WTC11 (cell line): ENCODE results near the gene AGPAT4. TPM values are rescaled to one million over a fixed set of nuclear protein-coding genes. Genes with fewer than 3 reads are reported as not detected.
A peak's percentile ranks its signal among the peaks of the same experiment; 100 is the strongest.

Experiments
- ATAC-seq: fragments of 200-7000 bp; cut with Tn5 transposase; 2 replicates; pipeline ENCODE4 v1.10.0; 2021; ENCODE audit warnings: mild to moderate bottlenecking, moderate library complexity
- CTCF ChIA-PET: fragments of 300-600 bp; sonication (Branson Sonifier 250); formaldehyde crosslinking; loops from one replicate; lab custom pipeline; 2021; ENCODE audit warnings: antibody characterized with exemption; lab: Charles Lee
- POLR2A ChIA-PET: fragments of 350-600 bp; sonication (Branson Sonifier 250); formaldehyde crosslinking; loops from one replicate; lab custom pipeline; 2021; ENCODE audit warnings: antibody characterized with exemption; lab: Charles Lee
- DNase-seq: peaks from one replicate; pipeline ENCODE4 v3.0.0; 2021; ENCODE audit warnings: low spot score
- H3K27ac Mint-ChIP-seq: 2 replicates; pipeline ENCODE4 v1.8.0; 2021; ENCODE audit warnings: mixed read lengths
- H3K27me3 Mint-ChIP-seq: 2 replicates; pipeline ENCODE4 v1.8.0; 2021; ENCODE audit warnings: low read depth, mild to moderate bottlenecking, moderate library complexity, mixed read lengths
- H3K36me3 Mint-ChIP-seq: 2 replicates; pipeline ENCODE4 v1.8.0; 2021; ENCODE audit warnings: mixed read lengths
- H3K4me1 Mint-ChIP-seq: 2 replicates; pipeline ENCODE4 v1.8.0; 2022; ENCODE audit warnings: mixed read lengths
- H3K4me3 Mint-ChIP-seq: 2 replicates; pipeline ENCODE4 v1.8.0; 2021; ENCODE audit warnings: mild to moderate bottlenecking, moderate library complexity, mixed read lengths
- H3K9me3 Mint-ChIP-seq: 2 replicates; pipeline ENCODE4 v1.8.0; 2021; ENCODE audit warnings: mixed read lengths
- AR ChIP-seq: fragments of 250-450 bp; sonication (Bioruptor Pico); IDR thresholded peaks from 2 replicates; pipeline ENCODE4 v1.9.0; 2021; ENCODE audit warnings: mild to moderate bottlenecking
- ESRRA ChIP-seq: sonication (generic); formaldehyde crosslinking; IDR thresholded peaks from 2 replicates; pipeline ENCODE4 v1.8.1; 2022; ENCODE audit warnings: mild to moderate bottlenecking, missing genetic modification reagents, borderline replicate concordance
- ETV6 ChIP-seq: sonication (generic); formaldehyde crosslinking; IDR thresholded peaks from 2 replicates; pipeline ENCODE4 v1.8.1; 2022; ENCODE audit warnings: mild to moderate bottlenecking, missing genetic modification reagents
- FOXJ3 ChIP-seq: sonication (generic); formaldehyde crosslinking; IDR thresholded peaks from 2 replicates; pipeline ENCODE4 v1.9.0; 2021; ENCODE audit warnings: missing genetic modification reagents, mild to moderate bottlenecking, borderline replicate concordance
- FOXK1 ChIP-seq: sonication (generic); formaldehyde crosslinking; IDR thresholded peaks from 2 replicates; pipeline ENCODE4 v1.8.0; 2022; ENCODE audit warnings: mild to moderate bottlenecking, moderate library complexity, missing genetic modification reagents
- GTF2I ChIP-seq: fragments of 250-450 bp; sonication (Bioruptor Pico); conservative IDR thresholded peaks from 2 replicates; pipeline ENCODE4 v1.4.0; 2021; ENCODE audit warnings: mild to moderate bottlenecking
- HMGA2 ChIP-seq: fragments of 250-450 bp; sonication (Bioruptor Pico); IDR thresholded peaks from 2 replicates; pipeline ENCODE4 v1.4.0; 2021; ENCODE audit warnings: mild to moderate bottlenecking, moderate library complexity
- MAX ChIP-seq: sonication (generic); formaldehyde crosslinking; IDR thresholded peaks from 2 replicates; pipeline ENCODE4 v1.8.0; 2022; ENCODE audit warnings: mild to moderate bottlenecking, missing genetic modification reagents
- NR3C1 ChIP-seq: sonication (generic); formaldehyde crosslinking; conservative IDR thresholded peaks from 2 replicates; pipeline ENCODE4 v1.8.1; 2023; ENCODE audit warnings: low read depth, mild to moderate bottlenecking, missing genetic modification reagents
- RORB ChIP-seq: fragments of 250-450 bp; sonication (Bioruptor Pico); IDR thresholded peaks from 2 replicates; pipeline ENCODE4 v1.9.0; 2021; ENCODE audit warnings: mild to moderate bottlenecking
- TCF7 ChIP-seq: sonication (generic); formaldehyde crosslinking; IDR thresholded peaks from 2 replicates; pipeline ENCODE4 v1.8.0; 2022; ENCODE audit warnings: mild to moderate bottlenecking, low read depth, missing genetic modification reagents, moderate library complexity
- ZNF281 ChIP-seq: sonication (generic); formaldehyde crosslinking; IDR thresholded peaks from 2 replicates; pipeline ENCODE4 v1.8.0; 2023; ENCODE audit warnings: mild to moderate bottlenecking, missing genetic modification reagents
- ZNF532 ChIP-seq: fragments of 250-450 bp; sonication (Bioruptor Pico); IDR thresholded peaks from 2 replicates; pipeline ENCODE4 v1.9.0; 2021; ENCODE audit warnings: mild to moderate bottlenecking, borderline replicate concordance
- total RNA-seq: library from RNA; stranded (reverse); gene quantifications from 3 replicates; pipeline ENCODE4 v1.2.3, GENCODE V29; 2021

AGPAT4 gene
- total RNA-seq, 1 experiment from 2014 or later: 19.7 TPM

GRCh38 chr6:161266513-161267230 lies 7.2 kb downstream of the AGPAT4 start:
- ATAC-seq (no peak), DNase-seq (no peak)
- Mint-ChIP-seq H3K9me3 (no peaks in the 10 kb centered on the region), H3K27ac (peak overlapping the region; percentile 75; the same call in 1 of the 2 replicates), H3K36me3 (peaks cover 31% of the 10 kb centered on the region), H3K27me3 (no peaks in the 10 kb centered on the region), H3K4me1 (peaks cover 42% of the 10 kb centered on the region), H3K4me3 (no peak overlapping the region)
- POLR2A ChIA-PET: no interaction called here
- TF ChIP-seq TCF7 (CRISPR knock-in tag): no peak
- no peak for TF ChIP-seq ZNF532 (CRISPR knock-in tag)
- CTCF ChIA-PET: interaction anchor here (1.4 kb wide), 1 partner anchor 104 kb away, joined by 3 read pairs; no protein-coding TSS in a partner anchor

GRCh38 chr6:161265975-161266374 lies 7.9 kb downstream of the AGPAT4 start:
- 0 out of 2 replicates have a peak overlapping the region, but pooled peaks have one; percentile 6 for H3K27ac Mint-ChIP-seq
- H3K27me3 Mint-ChIP-seq: no peaks in the 10 kb centered on the region
- no peak overlapping the region for H3K4me3 Mint-ChIP-seq
- ATAC-seq (no peak), DNase-seq (no peak)
- H3K4me1 Mint-ChIP-seq: peaks cover 38% of the 10 kb centered on the region
- H3K36me3 Mint-ChIP-seq: peaks cover 34% of the 10 kb centered on the region
- TF ChIP-seq ZNF281 (CRISPR knock-in tag) (no peak), AR (CRISPR knock-in tag) (no peak)
- no peaks in the 10 kb centered on the region for H3K9me3 Mint-ChIP-seq
- POLR2A ChIA-PET: no interaction called here
- CTCF ChIA-PET: interaction anchor here (1.4 kb wide), 1 partner anchor 105 kb away, joined by 3 read pairs; no protein-coding TSS in a partner anchor

GRCh38 chr6:161265554-161265953 lies 8.3 kb downstream of the AGPAT4 start:
- ATAC-seq (no peak), DNase-seq (no peak)
- peaks cover 36% of the 10 kb centered on the region for H3K36me3 Mint-ChIP-seq
- no peaks in the 10 kb centered on the region for H3K27me3 Mint-ChIP-seq
- CTCF ChIA-PET: interaction anchor here (1.4 kb wide), 1 partner anchor 105 kb away, joined by 3 read pairs; no protein-coding TSS in a partner anchor
- POLR2A ChIA-PET: no interaction called here
- no peaks in the 10 kb centered on the region for H3K9me3 Mint-ChIP-seq
- no peak for TF ChIP-seq ESRRA (CRISPR knock-in tag)
- TF ChIP-seq FOXK1 (CRISPR knock-in tag): no peak
- TF ChIP-seq FOXJ3 (CRISPR knock-in tag): no peak
- no peak for TF ChIP-seq RORB
- TF ChIP-seq NR3C1 (CRISPR knock-in tag): no peak
- TF ChIP-seq GTF2I: no peak
- no peak for TF ChIP-seq MAX (CRISPR knock-in tag)
- TF ChIP-seq ETV6 (CRISPR knock-in tag): no peak
- no peak for TF ChIP-seq HMGA2 (CRISPR knock-in tag)
- H3K4me1 Mint-ChIP-seq: peaks cover 38% of the 10 kb centered on the region
- H3K4me3 Mint-ChIP-seq: no peak overlapping the region
- H3K27ac Mint-ChIP-seq: no peak overlapping the region
